OCI-LY7 (cell line): ENCODE data around the gene BOK. TPM values are rescaled to one million over a fixed set of nuclear protein-coding genes. Genes with fewer than 3 reads are reported as not detected.
A peak's percentile ranks its signal among the peaks of the same experiment; 100 is the strongest.

ENCODE experiments used
- BruUV-seq: library from RNA; stranded (reverse); fragments of 400-500 nt; replicated peaks from 2 replicates; lab custom pipeline; 2021; lab: Mats Ljungman, UMichigan
- CTCF ChIA-PET: fragments of 300-600 bp; sonication (Branson Sonifier 250); formaldehyde crosslinking; loops from one replicate; lab custom pipeline; 2022; ENCODE audit warnings: antibody characterized with exemption; ENCODE audit not compliant: unreplicated experiment; lab: Charles Lee
- POLR2A ChIA-PET: fragments of 300-600 bp; sonication (Branson Sonifier 250); formaldehyde crosslinking; loops from one replicate; lab custom pipeline; 2022; ENCODE audit warnings: antibody characterized with exemption; lab: Charles Lee
- DNase-seq: peaks from one replicate; pipeline ENCODE4 v3.0.0-alpha.2; 2015; ENCODE audit warnings: low spot score
- H2AFZ ChIP-seq: fragments of 200-600 bp; sonication (generic), shearing (Covaris generic); 2 replicates; pipeline ENCODE4 v1.6.1; 2014; ENCODE audit warnings: mild to moderate bottlenecking, antibody characterized with exemption, low read length, moderate library complexity
- H3K27ac ChIP-seq: fragments of 200-600 bp; sonication (generic); 2 replicates; pipeline ENCODE4 v1.5.1; 2014; ENCODE audit warnings: mixed run types, low read depth, mild to moderate bottlenecking, moderate library complexity, low read length, inconsistent platforms; ENCODE audit not compliant: poor library complexity, severe bottlenecking
- H3K36me3 ChIP-seq: fragments of 200-600 bp; sonication (generic); 2 replicates; pipeline ENCODE4 v1.6.1; 2014; ENCODE audit warnings: mild to moderate bottlenecking, antibody characterized with exemption, low read length, moderate library complexity, mixed read lengths; ENCODE audit not compliant: insufficient read depth
- H3K4me1 ChIP-seq: fragments of 200-600 bp; sonication (generic); 2 replicates; pipeline ENCODE4 v1.5.1; 2014; ENCODE audit warnings: mild to moderate bottlenecking, low read length; ENCODE audit not compliant: insufficient read depth, poor library complexity, severe bottlenecking
- H3K4me2 ChIP-seq: fragments of 200-600 bp; sonication (generic); 2 replicates; pipeline ENCODE4 v1.6.1; 2014; ENCODE audit warnings: mild to moderate bottlenecking, low read length
- H3K4me3 ChIP-seq: fragments of 200-600 bp; sonication (generic); 2 replicates; pipeline ENCODE4 v1.5.1; 2014; ENCODE audit warnings: mild to moderate bottlenecking, low read depth, low read length; ENCODE audit not compliant: poor library complexity, severe bottlenecking
- H3K79me2 ChIP-seq: fragments of 200-600 bp; sonication (generic); 2 replicates; pipeline ENCODE4 v1.6.1; 2016; ENCODE audit warnings: low read depth, mild to moderate bottlenecking, low read length, moderate library complexity, mixed read lengths; ENCODE audit not compliant: insufficient read depth
- H3K9me2 ChIP-seq: fragments of 200-600 bp; sonication (generic); 2 replicates; pipeline ENCODE4 v1.6.1; 2016; ENCODE audit warnings: mild to moderate bottlenecking, low read length, mixed read lengths; ENCODE audit not compliant: insufficient read depth
- H3K9me3 ChIP-seq: fragments of 200-600 bp; sonication (generic); 2 replicates; pipeline ENCODE4 v1.6.1; 2014; ENCODE audit warnings: mild to moderate bottlenecking, mixed run types, low read length, mixed read lengths
- H4K20me1 ChIP-seq: fragments of 200-600 bp; sonication (generic); 2 replicates; pipeline ENCODE4 v1.6.1; 2014; ENCODE audit warnings: mild to moderate bottlenecking, antibody characterized with exemption, low read length, moderate library complexity, mixed read lengths; ENCODE audit not compliant: insufficient read depth
- EZH2phosphoT487 ChIP-seq: fragments of 200-600 bp; sonication (generic); IDR thresholded peaks from 2 replicates; pipeline ENCODE4 v1.6.1; 2018; ENCODE audit warnings: low read depth, borderline replicate concordance, mild to moderate bottlenecking, mixed run types, antibody characterized with exemption, low read length, moderate library complexity, mixed read lengths
- intact Hi-C: fragments of 100-400 bp; cut with micrococcal nuclease; formaldehyde crosslinking; loops from one replicate; pipeline ENCODE4 v1.10.0; 2022; ENCODE audit not compliant: unreplicated experiment
- total RNA-seq, 2 experiments: library from RNA; depleted of rRNA in 1 of 2; stranded (reverse); fragments of >200 nt in 1 of 2; shearing (Covaris generic) in 1 of 2; gene quantifications; 2 replicates each; pipeline ENCODE4 v1.2.3, GENCODE V29; 2014 to 2022
- TF ChIP-seq, protein P1 (sequence below): fragments of 200-600 bp; sonication (generic); conservative IDR thresholded peaks from 2 replicates; pipeline ENCODE4 v1.5.1; 2014; ENCODE audit warnings: mild to moderate bottlenecking, antibody characterized with exemption, low read length, moderate library complexity, mixed read lengths

BOK gene
- total RNA-seq, 2 experiments from 2014 or later: not detected

- Histone ChIP-seq H4K20me1 (0 out of 2 replicates have a peak, but pooled peaks cover 3% of the 10 kb centered on the region), H3K9me2 (no peaks in the 10 kb centered on the region), H3K79me2 (peaks cover 28% of the 10 kb centered on the region), H3K36me3 (peaks cover 44% of the 10 kb centered on the region), H3K4me2 (peak overlapping the region; percentile 82), H2AFZ (no peak overlapping the region; the same call in 1 of the 2 replicates), H3K27ac (peak overlapping the region; percentile 66), H3K4me3 (peak overlapping the region; percentile 54), H3K4me1 (peaks cover 22% of the 10 kb centered on the region), H3K9me3 (no peaks in the 10 kb centered on the region)
- ChIA-PET POLR2A (interaction anchor here (0.6 kb wide), 1 partner anchor 573 kb away, joined by 6 read pairs; no protein-coding TSS in a partner anchor), CTCF (no interaction called here)
- no peak for TF ChIP-seq EZH2phosphoT487
- TF ChIP-seq, protein P1, sequence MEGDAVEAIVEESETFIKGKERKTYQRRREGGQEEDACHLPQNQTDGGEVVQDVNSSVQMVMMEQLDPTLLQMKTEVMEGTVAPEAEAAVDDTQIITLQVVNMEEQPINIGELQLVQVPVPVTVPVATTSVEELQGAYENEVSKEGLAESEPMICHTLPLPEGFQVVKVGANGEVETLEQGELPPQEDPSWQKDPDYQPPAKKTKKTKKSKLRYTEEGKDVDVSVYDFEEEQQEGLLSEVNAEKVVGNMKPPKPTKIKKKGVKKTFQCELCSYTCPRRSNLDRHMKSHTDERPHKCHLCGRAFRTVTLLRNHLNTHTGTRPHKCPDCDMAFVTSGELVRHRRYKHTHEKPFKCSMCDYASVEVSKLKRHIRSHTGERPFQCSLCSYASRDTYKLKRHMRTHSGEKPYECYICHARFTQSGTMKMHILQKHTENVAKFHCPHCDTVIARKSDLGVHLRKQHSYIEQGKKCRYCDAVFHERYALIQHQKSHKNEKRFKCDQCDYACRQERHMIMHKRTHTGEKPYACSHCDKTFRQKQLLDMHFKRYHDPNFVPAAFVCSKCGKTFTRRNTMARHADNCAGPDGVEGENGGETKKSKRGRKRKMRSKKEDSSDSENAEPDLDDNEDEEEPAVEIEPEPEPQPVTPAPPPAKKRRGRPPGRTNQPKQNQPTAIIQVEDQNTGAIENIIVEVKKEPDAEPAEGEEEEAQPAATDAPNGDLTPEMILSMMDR: peak; percentile 32; the same call in 1 of the 2 replicates
- no peak for DNase-seq
- intact Hi-C loops: no loop called here
- no TSS peak for BruUV-seq
These were observed 57.9 kb downstream of the BOK start for GRCh38 chr2:241616168-241617125.

DNA sequence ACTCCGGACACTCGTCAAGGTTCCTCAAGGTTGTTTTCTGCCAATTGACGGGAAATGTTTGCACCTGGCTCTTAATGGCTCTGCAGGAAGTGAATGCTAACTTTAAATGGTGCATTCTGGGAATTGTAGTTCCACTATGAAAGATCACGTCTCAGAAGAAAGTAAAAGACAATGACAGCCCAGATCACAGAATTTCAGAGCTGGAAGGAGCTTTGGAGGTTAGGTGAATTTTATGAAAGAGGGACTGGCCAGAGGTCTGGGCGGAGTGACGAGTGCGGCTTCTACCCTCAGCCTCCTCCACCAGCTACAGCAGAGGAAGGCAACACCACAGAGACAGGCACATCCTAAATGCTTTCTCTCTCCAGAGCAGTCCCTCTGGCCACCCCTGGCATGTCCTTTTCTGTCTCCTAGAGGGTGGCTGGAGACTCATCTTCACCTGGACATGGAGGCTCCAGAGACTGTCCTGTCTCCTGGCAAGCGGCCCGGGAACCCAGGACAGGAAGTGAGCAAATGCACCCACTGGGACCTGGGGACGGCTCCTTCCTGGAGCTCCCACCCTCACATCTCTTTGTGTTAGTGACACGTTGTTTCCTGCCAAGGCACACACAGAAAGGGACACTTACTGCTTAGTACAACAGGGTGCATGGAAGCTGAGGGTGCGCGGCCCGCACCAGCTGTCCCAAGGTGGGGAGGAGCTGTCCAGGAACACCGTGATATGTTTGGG lies 59.0 kb downstream of the BOK start:
- POLR2A ChIA-PET: interaction anchor here (0.6 to 1.4 kb wide), 4 partner anchors 12 to 302 kb away, joined by 3 to 11 read pairs (median 6); partner anchors contain the start of genes HDLBP and SEPTIN2
- Histone ChIP-seq H3K4me1 (peaks cover 22% of the 10 kb centered on the region), H3K36me3 (peaks cover 47% of the 10 kb centered on the region), H3K4me3 (peak overlapping the region; percentile 54), H3K79me2 (peaks cover 33% of the 10 kb centered on the region), H3K4me2 (peak overlapping the region; percentile 82), H4K20me1 (no peaks in the 10 kb centered on the region), H3K9me2 (no peaks in the 10 kb centered on the region), H3K27ac (peak overlapping the region; percentile 66), H2AFZ (peak overlapping the region; percentile 71; the same call in 1 of the 2 replicates), H3K9me3 (no peaks in the 10 kb centered on the region)
- CTCF ChIA-PET: no interaction called here
- intact Hi-C loops: no loop called here
- DNase-seq: peak; percentile 80
- BruUV-seq: no TSS peak
- no peak for TF ChIP-seq EZH2phosphoT487
- TF ChIP-seq, protein P1: no peak
